ENCODE data around the gene STK35. TPM values are rescaled to one million over a fixed set of nuclear protein-coding genes. Genes with fewer than 3 reads are reported as not detected.

STK35 gene
- total and polyA plus RNA-seq, 9 of the 15 experiments (the other 6 are each of a cell fraction or from before 2014, with no cell fraction given) = 1.0 to 11.0 (median 6.3) TPM

- TF ChIP-seq ARID4B (CRISPR knock-in tag; IDR thresholded peaks at IDR 0.05) (no peak), ZBTB5 (IDR thresholded peaks at IDR 0.05) (no peak), CLOCK (CRISPR knock-in tag; IDR thresholded peaks at IDR 0.05; ENCODE audit: borderline replicate concordance) (no peak), ZBTB26 (CRISPR knock-in tag; IDR thresholded peaks at IDR 0.05) (no peak), ARID3A (IDR thresholded peaks at IDR 0.05; ENCODE audit: borderline replicate concordance, low read depth, low read length) (no peak), RCOR1 (IDR thresholded peaks at IDR 0.05; ENCODE audit: borderline replicate concordance in 1 of 2, low read depth in 2 of 2, low read length in 2 of 2) (no peak), BRF1 (IDR thresholded peaks at IDR 0.05; ENCODE audit: borderline replicate concordance, extremely low read depth, insufficient read length) (no peak), ZNF780A (CRISPR knock-in tag; IDR thresholded peaks at IDR 0.05) (no peak), AFF4 (CRISPR knock-in tag; IDR thresholded peaks at IDR 0.05) (no peak), ARID2 (IDR thresholded peaks at IDR 0.05) (no peak)
These were observed 12.2 kb upstream of the STK35 start (continued) for GRCh38 chr20:2089447-2089846.
